H1 (cell line): ENCODE data around the gene YBX1. TPM values are rescaled to one million over a fixed set of nuclear protein-coding genes. Genes with fewer than 3 reads are reported as not detected.

Experiments used
- ASH2L ChIP-seq: fragments of 200-600, 300-600 bp; sonication (generic); IDR thresholded peaks from one replicate; pipeline ENCODE4 v1.7.1; 2017; ENCODE audit warnings: low read length
- CBX8 ChIP-seq: fragments of 300-800, 300-1000 bp; sonication (generic); IDR thresholded peaks from 2 replicates; pipeline ENCODE4 v1.7.1; 2016; ENCODE audit warnings: low read depth, low read length, borderline replicate concordance
- CHD1 ChIP-seq: IDR thresholded peaks from 2 replicates; pipeline ENCODE4 v1.6.1; 2012; ENCODE audit warnings: low read depth, low read length, improper control_type of control experiment
- CHD2 ChIP-seq: IDR thresholded peaks from 2 replicates; pipeline ENCODE4 v1.6.1; 2012; ENCODE audit warnings: low read length, improper control_type of control experiment
- EGR1 ChIP-seq: IDR thresholded peaks from 2 replicates; pipeline ENCODE4 v1.6.1; 2011; ENCODE audit warnings: low read depth, low read length, borderline replicate concordance
- EZH2 ChIP-seq: fragments of 200-600 bp; sonication (generic); IDR thresholded peaks from 2 replicates; pipeline ENCODE4 v1.7.1; 2012; ENCODE audit warnings: low read depth, mild to moderate bottlenecking, moderate library complexity, low read length, inconsistent platforms; ENCODE audit not compliant: severe bottlenecking
- GABPA ChIP-seq: IDR thresholded peaks from 2 replicates; pipeline ENCODE4 v1.6.1; 2011; ENCODE audit warnings: mild to moderate bottlenecking, low read length, moderate library complexity, borderline replicate concordance; ENCODE audit not compliant: insufficient read depth
- HDAC2 ChIP-seq, 2 experiments: fragments of 300-600 bp in 1 of 2; sonication (generic) in 1 of 2; IDR thresholded peaks; 2 replicates each; pipeline ENCODE4 v1.6.1; 2011 to 2012; ENCODE audit warnings: low read depth in 2 of 2, low read length in 2 of 2, mild to moderate bottlenecking in 2 of 2, moderate library complexity in 2 of 2, borderline replicate concordance in 1 of 2, inconsistent platforms in 1 of 2
- HDAC6 ChIP-seq: IDR thresholded peaks from one replicate; pipeline ENCODE4 v1.7.1; 2012; ENCODE audit warnings: low read depth, mild to moderate bottlenecking, inconsistent platforms, low read length, moderate library complexity
- JUN ChIP-seq: IDR thresholded peaks from 2 replicates; pipeline ENCODE4 v1.6.1; 2011; ENCODE audit warnings: low read depth, mild to moderate bottlenecking, improper control_type of control experiment, low read length
- KDM5A ChIP-seq: fragments of 200-600 bp; IDR thresholded peaks from 2 replicates; pipeline ENCODE4 v1.7.1; 2012; ENCODE audit warnings: mild to moderate bottlenecking, low read length, inconsistent platforms, mixed read lengths
- NANOG ChIP-seq: IDR thresholded peaks from 2 replicates; pipeline ENCODE4 v1.6.1; 2011; ENCODE audit warnings: low read length, low read depth, mild to moderate bottlenecking, inconsistent platforms; ENCODE audit not compliant: insufficient read depth, poor library complexity, severe bottlenecking
- POLR2A ChIP-seq, 2 experiments: IDR thresholded peaks; 1 replicate in 1 of 2; 2 replicates in 1 of 2; pipeline ENCODE4 v1.6.1; 2011; ENCODE audit warnings: low read depth in 2 of 2, low read length in 2 of 2, mild to moderate bottlenecking in 2 of 2; ENCODE audit errors: control extremely low read depth in 1 of 2
- POU5F1 ChIP-seq: IDR thresholded peaks from 2 replicates; pipeline ENCODE4 v1.6.1; 2011; ENCODE audit warnings: low read depth, mild to moderate bottlenecking, low read length, moderate library complexity
- RAD21 ChIP-seq, 2 experiments: IDR thresholded peaks in 1 of 2; conservative IDR thresholded peaks in 1 of 2; 2 replicates each; pipeline ENCODE4 v1.6.1; 2011; ENCODE audit warnings: low read depth in 2 of 2, low read length in 2 of 2, improper control_type of control experiment in 1 of 2, inconsistent platforms in 1 of 2, mild to moderate bottlenecking in 1 of 2, moderate library complexity in 1 of 2
- RXRA ChIP-seq: IDR thresholded peaks from 2 replicates; pipeline ENCODE4 v1.6.1; 2011; ENCODE audit warnings: low read depth, mild to moderate bottlenecking, low read length, moderate library complexity; ENCODE audit not compliant: insufficient read depth
- SIN3A ChIP-seq, 2 experiments: IDR thresholded peaks in 1 of 2; conservative IDR thresholded peaks in 1 of 2; 2 replicates each; pipeline ENCODE4 v1.6.1; 2011 to 2012; ENCODE audit warnings: low read length in 2 of 2, improper control_type of control experiment in 1 of 2, low read depth in 1 of 2, mild to moderate bottlenecking in 1 of 2
- SIRT6 ChIP-seq: IDR thresholded peaks from one replicate; pipeline ENCODE4 v1.7.1; 2012; ENCODE audit warnings: low read length, inconsistent platforms
- SIX5 ChIP-seq: IDR thresholded peaks from 2 replicates; pipeline ENCODE4 v1.6.1; 2011; ENCODE audit warnings: mild to moderate bottlenecking, low read depth, low read length
- SRF ChIP-seq: IDR thresholded peaks from 2 replicates; pipeline ENCODE4 v1.6.1; 2011; ENCODE audit warnings: mild to moderate bottlenecking, low read depth, low read length, moderate library complexity
- TCF12 ChIP-seq: IDR thresholded peaks from 2 replicates; pipeline ENCODE4 v1.6.1; 2011; ENCODE audit warnings: low read depth, mild to moderate bottlenecking, low read length
- polyA plus RNA-seq, 7 experiments: library from polyadenylated mRNA; depleted of rRNA in 3 of 7; stranded (reverse) in 5 of 7; unstranded in 2 of 7; fragments of >200 nt in 5 of 7; fragments of 200-250 nt in 2 of 7; gene quantifications; 1 replicate in 5 of 7; 2 replicates in 1 of 7; 4 replicates in 1 of 7; pipeline versions ENCODE4 v1.2.1 to v1.2.3, GENCODE V29; 2011 to 2013; ENCODE audit warnings: missing spikeins in 2 of 7, mixed read lengths in 2 of 7
- total RNA-seq: library from RNA; stranded (reverse); fragmentation: NEBNext Ultra II Directional; extraction: Animal tissue kit (Norgen Biotek cat#: 25700); gene quantifications from 2 replicates; pipeline ENCODE4 v1.2.1, GENCODE V29; 2021
- TF ChIP-seq, protein P1 (sequence below): IDR thresholded peaks from 2 replicates; pipeline ENCODE4 v1.6.1; 2011; ENCODE audit warnings: low read length, improper control_type of control experiment

YBX1 gene
- total and polyA plus RNA-seq, 2 of the 8 experiments (the other 6 are each of a cell fraction or from before 2014, with no cell fraction given), result 438 to 1,219 TPM

DNA sequence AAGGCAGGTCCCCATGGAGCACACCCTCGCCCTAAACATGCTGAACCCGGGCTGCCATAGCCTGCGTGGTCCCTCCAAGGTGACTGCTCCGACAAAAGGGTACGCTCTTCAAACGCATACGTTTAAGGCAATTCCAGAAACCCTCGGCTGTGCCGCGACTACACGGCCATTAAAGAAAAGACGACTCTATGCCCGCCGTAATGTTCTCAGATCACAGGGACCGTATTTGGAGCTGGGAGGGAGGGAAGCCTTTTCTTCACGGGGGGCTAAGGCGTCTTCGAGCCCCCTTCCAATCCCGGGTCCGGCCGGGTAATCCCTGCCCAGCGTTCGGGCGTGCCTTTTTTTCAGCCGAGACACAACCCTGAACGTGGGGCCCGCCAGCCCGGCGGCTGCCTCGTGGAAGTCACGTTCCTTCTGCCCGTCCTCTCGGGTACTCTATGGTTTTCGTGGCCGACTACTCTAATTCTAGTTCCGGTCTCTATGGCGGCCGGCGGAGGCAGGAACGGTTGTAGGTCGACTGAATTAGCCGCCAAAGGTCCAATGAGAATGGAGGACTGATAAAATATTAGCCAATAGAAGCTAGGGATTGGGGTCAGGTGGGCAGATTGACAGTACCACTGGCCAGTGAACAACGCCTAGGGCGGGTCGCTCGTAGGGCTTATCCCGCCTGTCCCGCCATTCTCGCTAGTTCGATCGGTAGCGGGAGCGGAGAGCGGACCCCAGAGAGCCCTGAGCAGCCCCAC, at the start of gene YBX1 (continued):
- TF ChIP-seq EZH2 (no peak), ASH2L (peak; percentile 66), JUN (no peak), CHD1 (no peak), EGR1 (no peak), HDAC6 (no peak), RAD21 (IDR thresholded peaks at IDR 0.05 in 1 of 2, conservative IDR thresholded peaks at IDR 0.05 in 1 of 2; ENCODE audit: low read depth in 2 of 2, low read length in 2 of 2) (no peak), POU5F1 (no peak), HDAC2 (IDR thresholded peaks at IDR 0.05; ENCODE audit: borderline replicate concordance in 1 of 2, low read depth in 2 of 2, low read length in 2 of 2) (no peak), CHD2 (peak; percentile 88), NANOG (no peak), TCF12 (no peak), SIX5 (no peak), SIN3A (conservative IDR thresholded peaks at IDR 0.05 in 1 of 2, IDR thresholded peaks at IDR 0.05 in 1 of 2; ENCODE audit: low read depth in 1 of 2, low read length in 2 of 2) (no peak; a peak in 2 of 4 replicates), GABPA (no peak), SIRT6 (no peak), RXRA (no peak), CBX8 (no peak), KDM5A (no peak), POLR2A (IDR thresholded peaks at IDR 0.05; ENCODE audit: control extremely low read depth in 1 of 2, low read depth in 2 of 2, low read length in 2 of 2) (peak in 1 of 2 experiments; percentile 60; a peak in 1 of 3 replicates), SRF (no peak)
- TF ChIP-seq, protein P1, sequence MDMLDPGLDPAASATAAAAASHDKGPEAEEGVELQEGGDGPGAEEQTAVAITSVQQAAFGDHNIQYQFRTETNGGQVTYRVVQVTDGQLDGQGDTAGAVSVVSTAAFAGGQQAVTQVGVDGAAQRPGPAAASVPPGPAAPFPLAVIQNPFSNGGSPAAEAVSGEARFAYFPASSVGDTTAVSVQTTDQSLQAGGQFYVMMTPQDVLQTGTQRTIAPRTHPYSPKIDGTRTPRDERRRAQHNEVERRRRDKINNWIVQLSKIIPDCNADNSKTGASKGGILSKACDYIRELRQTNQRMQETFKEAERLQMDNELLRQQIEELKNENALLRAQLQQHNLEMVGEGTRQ, result peak; percentile 96
